Jurkat, Clone E6-1 (cell line): ENCODE data around the gene MRPS5. TPM values are rescaled to one million over a fixed set of nuclear protein-coding genes. Genes with fewer than 3 reads are reported as not detected.

Experiments
- DNase-seq: peaks from one replicate; pipeline ENCODE4 v3.0.0-alpha.2; 2011; ENCODE audit warnings: low read depth, low spot score
- H3K4me3 ChIP-seq: 2 replicates; pipeline ENCODE4 v1.5.1; 2011; ENCODE audit warnings: mild to moderate bottlenecking, low read length, control low read depth, moderate library complexity
- polyA plus RNA-seq: library from polyadenylated mRNA; unstranded; fragments of >200 nt; gene quantifications from one replicate; pipeline ENCODE4 v1.2.1, GENCODE V29; 2012; ENCODE audit warnings: missing spikeins; ENCODE audit not compliant: insufficient read length, insufficient read depth

MRPS5 gene
- polyA plus RNA-seq = 113 TPM

DNA sequence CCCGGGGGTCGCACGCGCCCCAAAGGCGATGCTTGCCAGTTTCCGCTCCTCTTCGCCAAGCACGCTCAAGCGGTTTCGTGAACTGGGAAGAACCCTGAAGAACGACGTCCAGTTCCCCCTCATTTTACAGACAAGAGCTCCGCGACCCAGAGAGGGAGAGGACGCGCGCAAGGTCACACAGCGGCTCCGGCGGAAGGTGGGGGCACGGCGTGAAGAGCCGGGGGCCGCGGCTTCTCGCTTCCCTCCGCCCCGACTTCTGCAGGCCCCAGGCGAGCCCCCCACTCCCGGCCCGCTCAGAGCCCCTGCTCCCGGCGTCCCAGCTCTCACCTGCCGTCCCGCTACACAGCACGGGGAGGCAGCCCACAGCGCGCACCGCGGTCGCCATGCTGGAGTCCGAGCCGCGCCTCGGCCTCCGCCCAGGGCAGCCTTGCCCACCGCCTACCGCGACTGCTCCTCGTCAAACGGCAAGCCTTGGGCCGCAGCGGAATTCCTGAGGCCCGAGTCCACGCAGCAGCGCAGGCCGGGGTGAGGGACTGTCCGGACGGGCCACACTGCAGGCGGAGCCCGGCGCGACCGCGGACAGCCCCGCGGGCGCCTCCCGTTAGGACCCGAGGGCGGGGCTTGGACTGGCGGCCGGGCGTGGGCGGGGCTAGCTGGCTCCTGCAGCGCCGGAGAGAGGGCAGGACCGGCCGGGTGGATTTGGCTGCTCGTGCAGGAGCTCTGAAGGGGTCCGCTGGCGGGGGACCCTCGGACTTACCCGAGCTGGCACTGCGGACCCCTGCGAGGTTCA is at the start of gene MRPS5:
TSS of gene MRPS5 (minus strand) at position 402 of the 790 bp plus-strand sequence. CDS start at position 385, 17 bp downstream.
- H3K4me3 ChIP-seq = peak within 1 kb of the TSS; percentile 92
- peak; percentile 32 for DNase-seq

DNA sequence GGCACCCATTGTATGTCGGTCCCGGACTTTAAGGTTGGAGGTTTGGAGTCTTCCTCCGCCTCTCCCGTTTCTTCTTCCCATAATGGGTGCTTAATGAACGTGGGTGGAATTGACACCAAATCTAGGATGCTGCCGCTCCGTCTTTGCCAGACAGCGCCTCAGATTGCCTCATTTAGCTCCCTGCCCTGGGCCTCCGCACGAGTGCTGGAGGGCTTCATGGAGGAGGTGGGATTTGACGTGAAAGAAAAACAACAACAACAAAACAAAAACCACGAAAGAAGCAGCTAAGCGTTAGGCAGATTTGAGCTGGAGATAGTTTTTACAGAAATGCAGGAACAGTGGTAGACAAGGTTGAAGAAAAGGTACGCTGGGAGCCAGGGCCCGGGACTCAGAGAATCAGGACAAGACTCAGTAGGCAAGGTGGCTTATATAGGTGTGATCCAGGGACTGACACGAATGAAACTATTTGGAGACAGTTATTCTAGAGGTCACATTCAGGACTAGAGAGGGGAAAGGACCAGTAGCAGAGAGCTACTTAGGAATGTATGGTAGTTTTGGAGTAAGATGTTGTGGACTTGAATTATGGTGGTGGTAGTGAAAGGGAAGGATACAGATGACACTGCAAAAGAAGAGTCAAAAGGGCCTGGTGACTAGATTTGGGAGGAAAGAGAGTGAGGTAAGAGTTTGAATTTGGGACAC is 44.6 kb upstream of the MRPS5 start:
- DNase-seq = no peak
- H3K4me3 ChIP-seq = peak overlapping the region; percentile 81

DNA sequence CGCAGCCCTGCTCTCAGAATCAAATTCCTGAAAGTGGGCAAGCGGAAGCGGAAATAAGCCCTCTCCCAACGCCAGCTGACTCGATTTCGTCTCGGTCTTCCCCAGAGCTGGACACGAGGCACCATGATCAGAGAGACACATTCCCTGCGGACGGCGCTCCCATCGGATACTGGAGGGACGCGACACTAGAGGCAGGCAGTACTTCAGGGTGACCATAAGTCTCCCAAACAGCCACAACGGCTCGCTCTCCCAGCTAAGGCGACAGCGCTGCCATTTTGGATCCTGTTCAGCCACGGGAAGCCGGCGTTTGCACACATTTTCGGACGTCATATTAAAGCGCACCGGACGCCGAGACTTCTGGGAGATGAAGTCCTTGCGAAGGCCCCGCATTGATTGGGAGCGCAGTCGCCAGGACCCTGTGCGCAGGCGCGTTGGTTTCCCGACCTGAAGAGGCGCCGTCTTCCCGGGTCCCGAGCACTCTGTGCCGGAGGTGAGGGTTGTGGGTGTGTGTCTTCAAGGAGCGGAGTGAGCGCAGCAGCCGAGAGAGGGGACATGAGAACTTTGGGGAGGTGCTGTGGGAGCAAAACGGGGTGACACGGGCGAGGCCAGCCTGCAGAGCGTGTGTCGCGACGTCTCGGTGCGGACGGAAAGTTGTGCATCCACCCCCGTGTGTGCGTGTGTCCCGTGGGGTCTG is 43.9 kb upstream of the MRPS5 start, which contains the start of gene ZNF2:
TSS of gene ZNF2 (plus strand) at position 439 of the 694 bp plus-strand sequence. CDS start 10,418 bp downstream, outside the sequence.
- peak; percentile 97 for DNase-seq
- peak within 1 kb of the TSS; percentile 81 for H3K4me3 ChIP-seq

GRCh38 chr2:95165030-95165370 is 43.4 kb upstream of the MRPS5 start:
- DNase-seq = no peak
- H3K4me3 ChIP-seq = peak overlapping the region; percentile 81

DNA sequence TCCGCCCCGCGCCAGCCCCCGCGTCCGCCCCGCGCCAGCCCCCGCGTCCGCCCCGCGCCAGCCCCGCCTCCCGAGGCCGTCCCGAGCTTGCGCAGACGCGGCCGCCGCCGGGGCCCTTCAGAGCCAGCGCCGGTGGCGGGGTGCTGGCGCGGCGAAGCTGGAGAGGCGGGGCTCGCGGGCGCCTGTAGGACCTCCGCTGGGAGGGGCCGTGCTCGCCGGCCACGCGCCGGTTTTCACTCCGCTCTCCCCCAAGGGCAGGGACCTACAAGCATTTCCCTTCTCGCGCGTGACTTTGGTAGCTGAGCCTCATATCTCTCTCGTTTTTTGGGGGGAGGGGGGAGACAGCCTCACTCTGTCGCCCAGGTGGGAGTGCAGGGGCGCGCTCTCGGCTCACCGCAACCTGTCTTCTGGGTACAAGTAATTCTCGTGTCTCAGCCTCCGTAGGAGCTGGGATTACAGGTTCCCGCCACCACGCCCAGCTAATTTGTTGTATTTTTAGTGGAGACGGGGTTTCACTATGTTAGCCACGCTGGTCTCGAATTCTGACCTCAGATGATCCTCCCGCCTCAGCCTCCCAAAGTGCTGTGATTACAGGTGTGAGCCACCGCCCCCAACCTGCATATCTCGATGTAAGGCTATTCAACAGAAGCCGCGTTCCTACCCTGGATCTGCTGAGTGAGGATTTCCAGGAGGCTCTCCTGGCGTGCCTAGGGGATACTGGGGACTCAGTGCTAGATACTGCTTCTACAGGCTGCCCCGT is 38.3 kb upstream of the MRPS5 start, which contains the start of gene ZNF514:
TSS of gene ZNF514 (minus strand) at position 159 of the 760 bp plus-strand sequence. CDS start 6,595 bp downstream, outside the sequence.
- DNase-seq = peak; percentile 35
- peak within 1 kb of the TSS; percentile 60 for H3K4me3 ChIP-seq

DNA sequence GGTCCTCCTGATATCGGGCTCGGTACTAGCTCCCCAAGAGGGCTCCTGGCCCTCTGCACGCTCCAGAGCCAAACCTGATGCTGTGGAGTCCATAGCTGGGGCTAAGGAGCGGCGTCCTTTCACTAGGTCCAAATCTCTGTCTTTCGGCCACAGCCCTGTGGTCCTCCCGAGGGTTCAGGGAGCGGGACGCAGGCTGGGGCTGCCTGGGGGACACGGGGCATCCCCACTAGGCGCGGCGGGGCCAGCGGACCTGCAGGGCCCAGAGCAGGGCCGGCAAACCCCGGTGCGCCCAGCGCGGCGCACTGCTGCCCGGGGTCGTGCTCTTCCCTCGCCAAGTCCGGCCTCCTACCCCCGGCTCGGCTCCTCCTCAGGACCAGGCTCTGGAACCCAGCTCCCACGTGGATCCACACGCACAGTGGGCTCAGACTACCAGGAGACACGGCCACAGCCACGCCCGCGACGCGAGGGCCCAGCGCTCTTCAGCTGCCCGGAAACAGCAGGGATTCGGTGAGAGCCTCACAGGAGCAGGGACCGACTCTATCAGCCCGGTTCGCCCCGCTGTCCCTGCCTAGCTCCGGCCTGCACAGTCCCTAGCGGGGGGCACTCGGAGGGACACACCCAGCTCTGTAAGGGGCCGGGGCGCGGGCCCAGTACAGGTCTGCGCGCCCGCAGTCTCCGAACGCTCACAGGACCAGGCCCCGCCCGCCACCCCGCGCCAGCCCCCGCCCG is 37.4 kb upstream of the MRPS5 start:
- peak overlapping the region; percentile 60 for H3K4me3 ChIP-seq
- no peak for DNase-seq

GRCh38 chr2:95158441-95158840 is 36.8 kb upstream of the MRPS5 start:
- no peak for DNase-seq
- no peak overlapping the region for H3K4me3 ChIP-seq

- DNase-seq = no peak
These were observed 27.9 kb upstream of the MRPS5 start for GRCh38 chr2:95149397-95149984.

GRCh38 chr2:95143838-95144237 is 22.2 kb upstream of the MRPS5 start:
- no peak overlapping the region for H3K4me3 ChIP-seq
- DNase-seq = no peak

More at GRCh38 chr2:95149397-95149984, 27.9 kb upstream of the MRPS5 start:
- no peak overlapping the region for H3K4me3 ChIP-seq

GRCh38 chr2:95138702-95139101 is 17.1 kb upstream of the MRPS5 start:
- H3K4me3 ChIP-seq = no peak overlapping the region
- DNase-seq = no peak

- H3K4me3 ChIP-seq = peak overlapping the region; percentile 92
- DNase-seq = peak; percentile 15
These were observed 566 bp upstream of the MRPS5 start for GRCh38 chr2:95122197-95122551.

DNA sequence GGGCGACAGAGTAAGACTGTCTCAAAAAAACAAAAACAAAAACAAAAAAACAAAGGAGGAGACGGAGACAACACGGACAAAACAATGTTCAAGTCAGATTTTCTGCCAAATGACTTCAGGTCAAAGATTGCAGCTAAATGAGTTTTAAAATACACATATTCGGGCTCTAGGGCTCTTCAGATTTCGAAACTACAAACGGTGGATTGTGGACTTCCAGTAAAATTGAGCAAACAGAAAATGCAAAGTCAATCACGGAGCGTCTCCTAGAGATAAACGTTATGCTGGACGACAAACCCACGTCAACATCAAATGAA is 558 bp downstream of the MRPS5 start:
- H3K4me3 ChIP-seq = peak overlapping the region; percentile 92
- DNase-seq = no peak

- peak; percentile 57 for DNase-seq
- H3K4me3 ChIP-seq = no peak overlapping the region
These were observed 6.2 kb downstream of the MRPS5 start for GRCh38 chr2:95115418-95115817.

DNA sequence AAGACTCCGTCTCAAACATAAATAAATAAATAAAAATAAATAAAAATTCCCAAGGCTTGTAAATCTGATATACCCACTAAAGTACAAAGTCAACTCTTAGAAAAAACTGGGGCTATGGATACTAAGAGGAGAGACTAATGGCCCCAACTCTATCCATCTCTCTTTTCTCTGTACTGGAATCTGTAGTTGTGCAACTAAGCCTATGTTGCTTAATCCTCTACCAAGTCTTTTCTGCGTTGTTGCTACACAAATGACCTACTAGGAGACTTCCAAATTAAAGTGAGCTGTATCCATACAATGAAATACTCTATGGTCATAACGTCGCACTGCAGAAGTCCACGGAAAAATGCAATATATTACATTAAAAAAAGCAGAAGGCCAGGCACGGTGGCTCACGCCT is 8.1 kb downstream of the MRPS5 start:
- DNase-seq = no peak

DNA sequence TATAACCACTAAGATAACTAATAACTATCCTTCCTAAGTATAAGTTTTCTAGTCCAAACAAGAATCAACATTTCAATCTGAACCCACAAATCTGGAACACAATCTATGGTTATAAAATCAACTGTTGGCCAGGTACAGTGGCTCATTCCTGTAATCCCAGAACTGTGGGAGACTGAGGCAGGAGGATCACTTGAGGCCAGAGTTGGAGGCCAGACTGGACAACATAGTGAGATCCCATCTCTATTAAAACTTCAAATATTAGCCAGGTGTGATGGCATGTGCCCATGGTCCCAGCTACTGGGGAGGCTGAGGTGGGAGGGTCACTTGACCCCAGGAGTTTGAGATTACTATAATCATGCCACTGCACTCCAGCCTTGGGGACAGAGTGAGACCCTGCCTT is 11.2 kb downstream of the MRPS5 start:
- H3K4me3 ChIP-seq = no peak overlapping the region
- DNase-seq = no peak

More for the DNA sequence above, 8.1 kb downstream of the MRPS5 start:
- H3K4me3 ChIP-seq = no peak overlapping the region

DNA sequence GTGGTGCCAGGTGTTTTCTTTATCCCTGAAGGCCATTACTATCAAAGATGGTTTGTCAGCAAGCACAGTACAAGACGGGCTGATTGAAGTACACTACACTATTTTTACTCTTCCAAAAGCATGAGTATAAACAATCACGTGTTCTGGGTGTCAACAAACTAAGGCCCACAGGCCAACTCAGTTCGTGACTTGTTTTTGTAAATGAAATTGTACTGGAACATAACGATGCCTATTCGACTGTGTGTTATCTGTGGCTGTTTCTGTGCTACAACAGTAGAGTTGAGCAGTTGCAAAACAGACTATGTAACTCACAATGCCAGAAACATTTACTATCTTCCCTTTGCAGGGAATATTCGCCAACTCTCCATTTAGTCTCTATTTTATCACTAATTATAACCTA is 12.3 kb downstream of the MRPS5 start:
- DNase-seq = no peak
- no peak overlapping the region for H3K4me3 ChIP-seq

DNA sequence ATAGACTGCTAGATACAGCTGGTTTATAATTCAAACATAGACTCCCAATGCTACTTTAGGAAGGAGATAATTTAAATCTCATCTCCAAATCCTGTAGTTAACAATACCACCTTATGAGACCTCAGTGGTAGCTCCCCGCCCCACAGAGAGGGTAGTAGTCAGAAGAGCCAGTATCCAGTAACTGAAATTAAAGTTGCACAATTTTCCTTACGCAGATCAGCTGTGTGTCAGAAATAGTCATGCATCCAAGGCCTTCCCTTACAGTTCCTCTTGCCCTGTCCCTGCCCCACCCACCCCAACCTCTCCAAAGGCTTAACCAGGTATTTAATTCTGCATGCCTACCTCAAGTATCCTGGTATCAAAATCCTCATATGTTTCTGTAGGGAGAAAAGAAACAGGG is 15.5 kb downstream of the MRPS5 start:
- no peak overlapping the region for H3K4me3 ChIP-seq
- no peak for DNase-seq

GRCh38 chr2:95104606-95105005 is 17.0 kb downstream of the MRPS5 start:
- DNase-seq = no peak
- H3K4me3 ChIP-seq = no peak overlapping the region
